ENCODE results near the gene HYAL2.
"Not testable (repeated sequence)": the region's sequence is repeated elsewhere in the genome, so short reads cannot be mapped to it uniquely, and the experiment has no call there.

HYAL2 gene

DNA sequence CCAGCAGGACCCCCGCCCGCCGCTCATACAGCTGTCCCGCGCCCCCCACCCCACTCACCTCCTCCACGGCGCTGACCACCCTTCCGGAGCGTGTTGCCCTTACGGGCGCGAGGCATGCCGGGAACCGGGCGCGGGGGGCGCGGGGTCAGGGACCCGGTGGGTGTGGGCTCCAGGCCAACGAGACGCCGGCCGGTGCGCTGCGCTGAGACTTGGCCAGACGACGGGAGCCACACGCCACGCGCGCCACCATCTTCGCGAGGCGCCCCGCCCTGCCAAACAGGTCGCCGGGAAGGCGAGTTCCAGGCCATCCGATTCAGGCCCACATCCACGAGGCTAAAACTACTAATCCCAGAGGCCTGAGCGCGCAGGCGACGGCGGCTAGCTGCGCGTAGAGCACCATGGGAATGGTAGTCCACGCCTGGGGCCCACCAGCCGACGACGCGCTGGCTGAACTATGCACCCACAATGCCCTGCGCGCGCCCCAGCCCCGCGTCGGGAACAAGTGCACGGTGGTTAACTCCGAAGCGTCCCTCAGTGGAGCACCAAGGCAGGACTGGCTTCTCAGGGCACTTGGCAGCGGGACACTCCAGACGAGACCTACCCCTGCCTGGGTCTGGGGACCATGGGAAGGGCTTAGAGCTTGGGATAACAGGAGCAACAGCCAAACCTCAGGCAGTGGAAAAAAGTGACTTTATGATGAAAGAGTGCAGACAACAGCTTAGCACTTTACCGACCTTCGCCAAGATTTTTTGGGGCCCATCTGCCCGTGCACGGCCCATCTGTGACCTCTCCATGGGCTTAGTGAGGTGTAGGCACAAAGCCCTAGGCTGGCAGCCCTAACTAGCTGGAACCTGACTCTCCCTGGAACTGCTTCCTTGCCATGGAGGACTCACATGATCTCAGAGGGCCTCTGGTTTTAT lies 30.1 kb downstream of the HYAL2 start, which contains the start of gene IFRD2:
TSS of gene IFRD2 (minus strand) at position 271 of the 920 bp plus-strand sequence. CDS start at position 116, 155 bp downstream.
- peak; percentile 92 for DNase-seq (ENCODE audit: low read depth in 2 of 2)

DNA sequence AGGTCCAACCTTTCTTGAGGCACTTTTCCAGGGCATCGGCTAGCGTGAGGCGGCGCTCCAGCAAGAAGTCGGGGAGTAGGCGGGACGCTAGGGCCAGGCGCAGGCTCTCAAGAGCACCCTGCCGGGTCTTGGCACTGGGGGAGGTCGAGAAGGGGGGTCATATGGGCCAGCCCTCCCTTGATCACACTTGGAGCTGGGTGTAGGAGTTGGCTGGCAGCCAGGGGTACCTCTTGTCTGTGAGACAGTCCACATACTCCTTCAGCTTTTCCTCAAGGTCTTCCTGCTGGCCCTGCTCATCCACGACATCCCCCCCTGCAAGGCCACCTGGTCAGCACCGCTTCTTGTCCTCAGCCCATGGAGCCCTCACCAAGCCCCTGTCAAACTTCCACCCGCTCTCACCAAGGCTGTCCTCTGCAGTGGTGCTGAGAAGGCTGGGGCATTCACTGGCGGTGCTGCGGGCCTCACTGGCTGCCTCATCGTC lies 32.3 kb downstream of the HYAL2 start:
- no peak for DNase-seq (ENCODE audit: low read depth in 2 of 2)

DNA sequence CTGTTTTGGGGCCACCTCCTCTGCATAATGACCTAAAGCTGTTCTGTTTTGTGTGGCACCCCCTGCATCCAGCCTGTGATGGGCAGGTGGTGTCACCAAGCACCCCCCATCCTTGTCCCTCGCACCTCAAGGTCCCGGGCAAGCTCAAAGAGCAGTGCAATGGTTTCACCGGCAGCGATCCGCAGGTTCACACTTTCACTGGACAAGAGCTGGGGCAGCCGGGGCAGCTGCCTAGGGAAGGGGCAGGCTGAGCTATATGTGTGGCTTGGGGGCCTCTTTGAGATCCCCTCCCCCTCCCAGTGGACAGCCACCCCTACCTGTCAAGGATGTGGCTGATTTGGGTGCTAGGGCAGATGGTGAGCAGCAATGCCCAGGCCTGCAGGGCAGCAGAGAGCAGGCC lies 33.4 kb downstream of the HYAL2 start:
- DNase-seq (ENCODE audit: low read depth in 2 of 2): no peak

DNA sequence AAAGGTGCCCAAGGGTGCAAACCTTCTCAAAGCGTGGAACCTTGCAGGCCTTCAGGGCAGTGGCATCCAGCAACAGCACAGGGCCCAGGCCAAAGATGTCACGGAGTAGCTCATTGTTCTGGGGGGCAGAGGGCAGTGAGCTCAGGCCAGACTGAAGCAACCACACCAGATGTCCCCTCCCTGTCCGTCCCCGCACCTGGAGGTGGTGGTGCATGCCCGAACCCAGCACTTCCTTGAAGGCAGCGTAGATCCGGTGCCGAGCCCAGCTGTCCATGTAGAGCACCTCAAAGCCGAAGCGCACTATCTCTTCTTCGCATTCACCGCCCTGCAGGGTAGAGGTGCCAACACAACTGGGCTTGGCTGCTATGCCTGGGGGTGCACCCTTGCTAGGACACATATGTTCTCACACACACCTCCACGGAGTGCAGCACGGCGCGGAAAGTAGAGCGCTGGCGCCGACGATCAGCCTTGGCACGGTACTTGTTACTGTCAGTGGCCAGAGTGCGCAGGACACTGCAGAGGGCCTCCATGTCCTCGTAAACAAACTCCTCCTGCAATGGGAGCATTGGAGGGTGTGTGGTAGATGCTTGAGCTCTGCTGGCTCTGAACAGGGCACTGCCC lies 34.0 kb downstream of the HYAL2 start:
- DNase-seq (ENCODE audit: low read depth in 2 of 2): no peak

DNA sequence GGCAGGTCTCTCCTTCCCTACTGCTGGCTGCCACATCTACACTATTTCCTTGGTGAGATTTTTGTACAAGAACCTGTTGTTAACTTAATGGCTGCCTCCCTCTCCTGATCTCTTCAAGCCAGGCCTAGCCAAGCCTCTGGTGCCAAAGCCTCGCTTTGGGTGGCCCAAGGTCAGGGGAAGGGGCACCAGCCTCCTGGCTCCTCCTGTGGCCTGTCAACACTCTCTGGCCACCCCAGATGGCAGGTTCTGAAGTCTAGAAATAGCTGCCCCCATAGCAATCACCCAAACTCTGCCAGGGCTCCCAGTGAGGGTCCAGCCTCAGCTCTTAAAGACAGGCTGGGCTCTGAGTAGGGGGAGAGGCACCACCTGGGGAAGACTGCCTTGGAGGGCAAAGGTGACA lies 35.3 kb downstream of the HYAL2 start:
- no peak for DNase-seq (ENCODE audit: low read depth in 2 of 2)

DNA sequence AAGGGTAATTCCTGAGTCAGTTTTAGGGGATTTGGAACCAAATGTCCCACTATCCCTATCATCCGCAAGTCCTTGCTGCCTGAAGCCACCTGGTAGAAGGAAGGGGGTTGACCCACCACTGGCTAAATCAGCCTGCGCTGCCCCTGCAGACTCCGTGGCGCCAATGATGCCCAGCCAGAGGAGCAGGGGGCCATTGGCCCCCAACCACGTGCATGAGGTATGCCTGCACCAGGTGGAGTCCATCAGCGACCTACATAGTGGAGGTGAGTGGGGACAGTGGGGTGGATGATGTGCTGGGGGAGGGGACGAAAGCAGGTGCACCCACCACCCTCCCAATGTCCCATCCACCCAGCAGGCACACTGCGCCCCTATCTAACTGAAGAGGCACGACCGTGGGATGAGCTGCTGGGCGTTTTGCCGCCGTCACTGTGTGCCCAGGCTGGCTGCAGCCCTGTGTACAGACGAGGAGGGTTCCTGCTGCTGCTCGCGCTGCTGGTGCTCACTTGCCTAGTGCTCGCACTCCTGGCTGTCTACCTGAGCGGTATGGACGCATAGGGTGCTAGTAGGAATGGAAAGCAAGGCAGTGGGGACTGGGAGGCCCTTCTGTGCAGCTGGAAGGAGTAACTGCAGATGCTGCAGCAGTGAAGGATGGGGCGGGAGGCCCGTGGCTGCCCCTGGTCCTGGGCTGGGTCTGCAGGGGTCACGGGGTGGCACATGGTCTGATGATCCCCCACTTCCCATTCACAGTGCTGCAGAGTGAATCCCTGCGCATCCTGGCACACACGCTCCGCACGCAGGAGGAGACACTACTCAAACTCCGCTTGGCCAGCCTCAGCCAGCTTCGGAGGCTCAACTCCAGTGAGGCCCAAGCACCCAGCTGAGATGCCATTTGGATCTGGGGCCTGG lies 36.0 kb downstream of the HYAL2 start:
- no peak for DNase-seq (ENCODE audit: low read depth in 2 of 2)

DNA sequence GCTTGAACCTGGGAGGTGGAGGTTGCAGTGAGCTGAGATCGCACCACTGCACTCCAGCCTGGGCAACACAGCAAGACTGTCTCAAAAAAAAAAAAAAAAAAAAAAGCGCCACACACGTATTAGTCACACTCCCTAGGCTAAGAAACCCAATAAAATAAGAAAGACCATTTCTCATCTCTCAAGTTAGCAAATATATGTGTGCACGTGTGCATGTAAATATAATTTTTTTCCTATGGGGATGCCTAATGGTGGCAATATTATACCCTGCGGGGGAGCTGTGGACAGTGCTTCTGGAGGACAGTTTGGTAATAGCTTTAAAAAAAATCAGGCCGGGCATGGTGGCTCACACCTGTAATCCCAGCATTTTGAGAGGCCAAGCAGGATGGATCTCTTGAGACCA lies 38.4 kb downstream of the HYAL2 start:
- not testable (repeated sequence) for DNase-seq (ENCODE audit: low read depth in 2 of 2)

DNA sequence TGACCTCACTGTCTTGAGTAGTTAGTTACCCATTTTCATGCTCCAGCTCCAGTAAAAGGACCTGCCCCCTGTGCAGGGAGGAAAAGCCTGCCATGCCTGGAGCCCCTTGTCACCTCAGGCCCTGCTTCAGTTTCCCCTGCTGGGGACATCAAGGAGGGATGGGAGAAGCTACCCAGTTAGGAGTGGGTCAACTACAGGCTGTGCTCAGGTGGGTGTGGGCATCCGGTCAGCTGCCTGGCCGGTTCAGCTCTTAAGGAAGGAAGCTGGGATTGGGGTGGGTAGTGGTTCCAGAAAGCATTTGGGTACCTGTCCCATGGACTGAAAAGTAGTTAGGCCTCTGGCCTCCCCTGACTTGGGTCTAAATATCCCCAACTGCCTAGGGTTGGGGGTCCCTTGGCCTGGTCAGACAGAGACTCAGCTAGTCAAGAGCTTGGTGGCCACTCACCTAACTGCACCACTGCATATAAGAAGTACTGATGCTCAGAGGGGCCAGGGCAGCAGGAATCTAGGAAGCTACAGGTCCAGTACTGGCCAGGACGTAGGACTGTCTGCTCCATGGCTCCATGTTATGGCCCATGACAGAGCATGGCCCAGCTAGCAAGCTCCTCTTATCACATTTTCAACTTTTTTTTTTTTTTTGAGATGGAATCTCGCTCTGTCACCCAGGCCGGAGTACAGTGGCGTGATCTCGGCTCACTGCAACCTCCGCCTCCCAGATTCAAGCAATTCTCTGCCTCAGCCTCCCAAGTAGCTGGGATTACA lies 43.1 kb downstream of the HYAL2 start:
- DNase-seq (ENCODE audit: low read depth in 2 of 2): no peak

DNA sequence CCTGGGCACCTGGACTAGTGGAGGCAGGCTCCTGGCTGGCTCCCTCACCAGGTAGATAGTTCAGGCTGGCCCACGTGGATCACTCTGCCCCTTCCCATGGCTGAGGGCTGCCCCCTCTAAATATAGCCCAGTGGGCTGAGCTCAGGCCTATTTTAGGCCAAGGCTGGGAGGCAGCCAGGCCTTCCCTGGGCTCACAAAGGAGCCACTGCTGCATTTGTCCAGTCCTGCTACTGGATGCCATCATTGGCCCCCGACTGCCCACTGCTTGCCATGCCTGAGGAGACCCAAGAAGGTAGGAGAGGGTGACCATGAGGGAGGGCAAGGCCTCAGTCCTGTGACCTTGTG lies 43.7 kb downstream of the HYAL2 start, which contains the start of gene LSMEM2:
TSS of gene LSMEM2 (plus strand) at position 208 of the 345 bp plus-strand sequence. CDS start at position 235, 27 bp downstream.
- no peak for DNase-seq (ENCODE audit: low read depth in 2 of 2)

DNA sequence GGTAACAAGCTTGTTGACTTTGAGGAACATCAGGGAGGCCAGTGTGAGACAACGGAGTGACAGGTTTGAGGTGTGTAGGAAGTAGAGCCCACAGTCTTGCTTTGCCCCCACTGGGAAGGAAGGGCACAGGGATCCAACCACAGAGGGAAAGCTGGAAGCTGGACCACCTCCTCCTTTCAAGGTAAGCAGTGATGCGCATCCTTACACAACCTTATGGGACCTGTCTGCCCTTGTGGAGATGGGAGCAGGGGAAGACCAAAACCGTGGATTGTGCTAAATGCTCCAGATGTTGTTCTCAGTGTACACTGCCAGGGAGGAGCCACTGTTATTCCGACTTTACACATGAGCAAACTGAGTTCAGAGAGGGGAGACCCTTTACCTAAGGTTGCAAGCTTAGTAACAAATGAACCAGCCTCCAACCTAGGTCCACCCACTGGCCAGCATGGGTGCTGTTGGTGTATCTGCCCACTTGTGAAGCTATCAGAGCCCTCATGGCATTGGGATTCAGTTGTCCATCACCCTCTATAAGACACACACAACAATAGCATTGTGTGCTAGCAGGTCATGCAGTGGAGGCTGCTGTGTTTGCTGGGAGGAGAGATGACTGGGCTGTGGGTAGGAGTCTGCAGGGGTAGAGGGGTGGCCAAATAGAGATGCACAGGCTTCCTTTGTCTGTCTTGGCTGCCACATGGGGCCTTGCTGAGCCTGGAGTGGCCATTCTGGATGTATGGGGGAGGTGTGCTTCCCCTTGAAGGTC lies 44.2 kb downstream of the HYAL2 start:
- no peak for DNase-seq (ENCODE audit: low read depth in 2 of 2)

DNA sequence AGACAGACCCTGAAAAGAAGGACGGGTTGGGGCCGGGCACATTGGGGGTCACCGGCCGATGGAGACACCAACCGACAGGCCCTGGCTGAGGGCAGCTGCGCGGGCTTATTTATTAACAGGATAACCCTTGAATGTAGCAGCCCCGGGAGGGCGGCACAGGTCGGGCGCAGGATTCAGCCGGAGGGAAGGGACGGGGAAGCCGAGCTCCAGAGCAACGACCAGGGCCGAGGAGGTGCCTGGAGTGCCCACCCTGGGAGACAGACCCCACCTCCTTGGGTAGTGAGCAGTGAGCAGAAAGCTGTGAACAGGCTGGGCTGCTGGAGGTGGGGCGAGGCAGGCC lies 45.8 kb downstream of the HYAL2 start:
- no peak for DNase-seq (ENCODE audit: low read depth in 2 of 2)

DNA sequence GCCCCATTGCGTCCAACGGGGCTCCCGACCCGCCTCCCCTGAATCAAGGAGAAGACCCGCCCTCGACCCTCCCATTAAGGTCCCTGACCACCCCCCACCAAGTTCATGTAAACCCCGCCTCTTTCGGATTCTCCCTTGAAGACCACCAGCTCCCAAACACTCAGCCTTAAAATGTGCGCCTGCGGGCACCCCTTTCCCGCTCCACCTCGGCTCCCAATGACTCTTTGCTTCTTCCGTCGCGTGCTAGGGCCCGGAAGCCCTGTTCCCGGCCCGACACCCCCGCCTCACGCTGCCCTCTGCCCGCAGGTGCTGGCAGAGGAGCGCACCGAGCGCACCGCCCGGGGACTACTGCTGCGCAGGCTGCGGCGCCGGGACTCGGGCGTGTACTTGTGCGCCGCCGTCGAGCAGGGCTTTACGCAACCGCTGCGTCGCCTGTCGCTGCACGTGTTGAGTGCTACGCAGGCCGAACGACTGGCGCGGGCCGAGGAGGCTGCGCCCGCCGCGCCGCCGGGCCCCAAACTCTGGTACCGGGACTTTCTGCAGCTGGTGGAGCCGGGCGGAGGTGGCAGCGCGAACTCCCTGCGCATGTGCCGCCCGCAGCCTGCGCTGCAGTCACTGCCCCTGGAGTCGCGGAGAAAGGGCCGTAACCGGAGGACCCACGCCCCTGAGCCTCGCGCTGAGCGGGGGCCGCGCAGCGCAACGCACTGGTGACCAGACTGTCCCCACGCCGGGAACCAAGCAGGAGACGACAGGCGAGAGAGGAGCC lies 46.4 kb downstream of the HYAL2 start:
- DNase-seq (ENCODE audit: low read depth in 2 of 2): no peak

DNA sequence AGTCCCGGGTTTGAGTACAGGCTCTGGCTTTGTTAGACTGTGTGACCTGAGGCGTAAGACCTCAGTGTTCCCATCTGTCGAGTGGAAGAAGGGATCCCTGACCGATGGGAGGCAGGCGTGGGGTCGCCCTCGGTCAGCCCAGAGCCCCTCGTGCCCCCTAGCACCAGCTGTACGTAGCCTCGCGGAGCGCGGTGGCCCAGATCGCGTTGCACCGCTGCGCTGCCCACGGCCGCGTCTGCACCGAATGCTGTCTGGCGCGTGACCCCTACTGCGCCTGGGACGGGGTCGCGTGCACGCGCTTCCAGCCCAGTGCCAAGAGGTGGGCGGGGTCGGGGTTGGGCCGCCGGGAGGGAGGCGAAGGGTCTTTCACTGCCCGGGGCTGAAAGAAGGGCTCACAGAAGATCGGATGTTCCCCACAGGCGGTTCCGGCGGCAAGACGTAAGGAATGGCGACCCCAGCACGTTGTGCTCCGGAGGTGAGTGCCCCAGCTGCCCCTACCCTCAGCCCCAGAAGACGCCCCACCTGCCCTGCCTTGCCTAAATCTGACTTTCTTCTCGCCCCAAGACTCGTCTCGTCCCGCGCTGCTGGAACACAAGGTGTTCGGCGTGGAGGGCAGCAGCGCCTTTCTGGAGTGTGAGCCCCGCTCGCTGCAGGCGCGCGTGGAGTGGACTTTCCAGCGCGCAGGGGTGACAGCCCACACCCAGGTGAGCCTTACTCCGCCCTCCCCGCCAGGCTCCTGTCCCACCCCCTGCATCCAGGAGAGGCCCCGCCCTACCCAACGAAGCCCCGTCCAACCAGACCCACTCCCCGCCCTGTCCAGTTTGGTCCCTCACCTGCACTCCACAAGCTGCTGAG lies 47.2 kb downstream of the HYAL2 start:
- no peak for DNase-seq (ENCODE audit: low read depth in 2 of 2)

DNA sequence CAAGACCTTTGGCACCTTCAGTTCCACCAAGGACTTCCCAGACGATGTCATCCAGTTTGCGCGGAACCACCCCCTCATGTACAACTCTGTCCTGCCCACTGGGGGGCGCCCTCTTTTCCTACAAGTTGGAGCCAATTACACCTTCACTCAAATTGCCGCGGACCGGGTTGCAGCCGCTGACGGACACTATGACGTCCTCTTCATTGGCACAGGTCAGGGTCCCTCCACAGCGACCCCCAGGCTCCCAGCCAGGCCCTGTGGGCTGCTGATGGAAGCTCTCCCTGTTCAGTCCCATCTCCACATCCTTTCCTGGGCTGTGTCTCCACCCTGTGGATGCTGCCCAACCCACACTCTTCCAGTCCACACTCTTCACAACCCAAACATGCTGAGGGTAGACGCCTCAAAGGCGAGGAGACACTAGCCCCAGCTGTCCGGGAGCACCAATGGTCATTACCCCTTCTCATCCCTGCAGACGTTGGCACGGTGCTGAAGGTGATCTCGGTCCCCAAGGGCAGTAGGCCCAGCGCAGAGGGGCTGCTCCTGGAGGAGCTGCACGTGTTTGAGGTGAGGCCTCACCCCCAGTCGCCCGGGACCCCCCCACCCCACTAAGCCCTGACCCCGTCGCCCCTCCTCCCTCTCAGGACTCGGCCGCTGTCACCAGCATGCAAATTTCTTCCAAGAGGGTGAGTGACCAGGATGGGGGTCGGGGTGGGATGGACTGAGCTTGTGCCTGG lies 48.0 kb downstream of the HYAL2 start:
- DNase-seq (ENCODE audit: low read depth in 2 of 2): peak in 1 of 2 donors; percentile 46

DNA sequence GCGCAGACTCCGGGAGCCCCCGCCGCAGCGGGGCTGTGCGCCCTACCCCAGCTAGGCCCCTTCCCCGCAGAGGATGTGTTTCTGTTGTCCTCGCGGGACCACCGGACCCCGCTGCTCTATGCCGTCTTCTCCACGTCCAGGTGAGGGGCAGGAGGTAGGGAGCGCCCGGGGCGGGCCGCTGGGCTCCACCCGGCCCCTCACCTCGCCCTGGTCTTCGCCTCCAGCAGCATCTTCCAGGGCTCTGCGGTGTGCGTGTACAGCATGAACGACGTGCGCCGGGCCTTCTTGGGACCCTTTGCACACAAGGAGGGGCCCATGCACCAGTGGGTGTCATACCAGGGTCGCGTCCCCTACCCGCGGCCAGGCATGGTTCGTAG lies 48.9 kb downstream of the HYAL2 start:
- DNase-seq (ENCODE audit: low read depth in 2 of 2): no peak

DNA sequence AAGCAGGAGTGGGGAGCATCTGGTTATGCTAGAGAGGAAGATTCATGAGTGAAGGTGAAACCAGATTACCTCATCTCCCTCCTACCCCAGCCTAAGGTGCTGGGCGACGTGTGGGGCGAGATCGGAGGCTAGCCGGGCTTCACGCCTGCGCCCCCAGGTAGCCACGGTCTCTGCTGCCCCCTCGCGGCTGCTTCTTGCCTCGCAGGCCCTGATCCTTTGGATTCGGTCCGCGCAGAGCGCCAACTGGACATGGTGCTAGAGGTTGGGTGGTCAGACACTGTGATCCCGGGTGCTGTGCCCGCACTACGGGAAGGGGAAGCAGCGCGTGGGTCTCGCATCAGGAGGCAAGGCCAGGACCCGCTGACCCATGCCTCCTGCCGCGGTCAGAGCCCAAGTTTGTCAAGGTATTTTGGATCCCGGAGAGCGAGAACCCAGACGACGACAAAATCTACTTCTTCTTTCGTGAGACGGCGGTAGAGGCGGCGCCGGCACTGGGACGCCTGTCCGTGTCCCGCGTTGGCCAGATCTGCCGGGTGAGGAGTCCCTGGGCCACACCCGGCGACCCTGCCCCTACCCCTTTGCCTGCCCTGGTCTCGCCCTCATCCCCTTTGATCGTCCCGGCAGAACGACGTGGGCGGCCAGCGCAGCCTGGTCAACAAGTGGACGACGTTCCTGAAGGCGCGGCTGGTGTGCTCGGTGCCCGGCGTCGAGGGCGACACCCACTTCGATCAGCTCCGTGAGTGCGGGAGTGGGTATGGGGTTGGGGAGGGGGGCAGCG lies 49.4 kb downstream of the HYAL2 start:
- DNase-seq (ENCODE audit: low read depth in 2 of 2): peak; percentile 63

DNA sequence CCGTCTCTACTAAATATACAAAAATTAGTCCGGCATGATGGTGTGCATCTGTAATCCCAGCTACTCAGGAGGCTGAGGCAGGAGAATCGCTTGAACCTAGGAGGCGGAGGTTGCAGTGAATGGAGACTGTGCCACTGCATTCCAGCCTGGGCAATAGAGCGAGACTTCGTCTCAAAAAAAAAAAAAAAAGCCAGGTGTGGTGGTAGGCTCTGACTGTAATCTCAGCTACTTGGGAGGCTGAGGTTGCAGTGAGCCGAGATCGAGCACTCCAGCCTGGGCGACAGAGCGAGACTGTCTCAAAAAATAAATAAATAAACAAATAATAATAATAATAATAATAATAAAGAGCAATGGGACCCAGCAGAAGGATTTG lies 50.0 kb downstream of the HYAL2 start:
- not testable (repeated sequence) for DNase-seq (ENCODE audit: low read depth in 2 of 2)
